K562 (cell line): Measurements from ENCODE around the gene TRIM14. TPM values are rescaled to one million over a fixed set of nuclear protein-coding genes. Genes with fewer than 3 reads are reported as not detected.

Source experiments
- CAMTA2 ChIP-seq: fragments of 250-450 bp; sonication (Bioruptor Pico); conservative IDR thresholded peaks from 2 replicates; pipeline ENCODE4 v1.5.1; 2022
- CEBPG ChIP-seq, 3 experiments: fragments of 200-800 bp in 1 of 3; sonication (Bioruptor generic) in 1 of 3; sonication (generic) in 1 of 3; formaldehyde crosslinking in 1 of 3; IDR thresholded peaks in 2 of 3; conservative IDR thresholded peaks in 1 of 3; 2 replicates each; pipeline versions ENCODE4 v1.6.1 to v1.8.0; 2016 to 2022; ENCODE audit warnings: missing compliant biosample characterization in 2 of 3, missing genetic modification characterization in 2 of 3, mild to moderate bottlenecking in 1 of 3, missing genetic modification reagents in 1 of 3
- CGGBP1 ChIP-seq: fragments of 250-450 bp; sonication (Bioruptor Pico); IDR thresholded peaks from 2 replicates; pipeline ENCODE4 v1.9.0; 2021; ENCODE audit warnings: mild to moderate bottlenecking
- FOSL1 ChIP-seq: fragments of 200-800 bp; sonication (Bioruptor generic); conservative IDR thresholded peaks from 2 replicates; pipeline ENCODE4 v1.6.1; 2016; ENCODE audit warnings: missing genetic modification characterization, missing compliant biosample characterization
- GATAD2A ChIP-seq: fragments of 450-650 bp; IDR thresholded peaks from 2 replicates; pipeline ENCODE4 v1.6.1; 2017
- KLF16 ChIP-seq: IDR thresholded peaks from 2 replicates; pipeline ENCODE4 v1.6.1; 2016; ENCODE audit warnings: antibody characterized with exemption
- MIER1 ChIP-seq: fragments of 450-650 bp; IDR thresholded peaks from 2 replicates; pipeline ENCODE4 v1.6.1; 2016; ENCODE audit warnings: antibody characterized with exemption, mild to moderate bottlenecking, low read depth
- RAD51 ChIP-seq: fragments of 450-650 bp; IDR thresholded peaks from 2 replicates; pipeline ENCODE4 v1.7.1; 2016; ENCODE audit warnings: low read depth, mild to moderate bottlenecking, borderline replicate concordance
- SP2 ChIP-seq: IDR thresholded peaks from 2 replicates; pipeline ENCODE4 v1.6.1; 2011; ENCODE audit warnings: mild to moderate bottlenecking, low read depth, low read length, moderate library complexity; ENCODE audit not compliant: poor library complexity, severe bottlenecking; ENCODE audit errors: extremely low read depth
- ZNF507 ChIP-seq: conservative IDR thresholded peaks from 2 replicates; pipeline ENCODE4 v1.6.1; 2017; ENCODE audit warnings: missing genetic modification characterization, missing compliant biosample characterization
- polyA plus RNA-seq, 8 experiments: library from polyadenylated mRNA; depleted of rRNA in 4 of 8; stranded (reverse) in 5 of 8; unstranded in 3 of 8; fragments of >200 nt; fragmentation: Nextera tagmentation in 2 of 8; fragmentation: Illumina TruSeq in 1 of 8; extraction: Ambion mirVana in 2 of 8; extraction: Trizol in 1 of 8; gene quantifications; 2 replicates each; pipeline versions ENCODE4 v1.2.1 to v1.2.3, GENCODE V29; 2011 to 2014; ENCODE audit warnings: inconsistent platforms in 1 of 8, missing spikeins in 1 of 8
- total RNA-seq, 7 experiments: library from RNA; depleted of rRNA in 6 of 7; stranded (reverse); fragments of >200 nt in 6 of 7; fragmentation: Illumina TruSeq in 2 of 7; extraction: Trizol in 2 of 7; gene quantifications; 2 replicates each; pipeline versions ENCODE4 v1.2.1 to v1.2.3, GENCODE V29; 2011 to 2021; ENCODE audit warnings: low replicate concordance in 1 of 7
- TF ChIP-seq, protein P1 (sequence below): fragments of 250-450 bp; sonication (Bioruptor Pico); IDR thresholded peaks from 2 replicates; pipeline ENCODE4 v1.5.1; 2021; ENCODE audit warnings: mild to moderate bottlenecking
- TF ChIP-seq, protein P2 (sequence below): fragments of 450-650 bp; formaldehyde crosslinking; IDR thresholded peaks from 2 replicates; pipeline ENCODE4 v1.4.0; 2020; ENCODE audit warnings: mild to moderate bottlenecking, moderate library complexity

Gene TRIM14
- total and polyA plus RNA-seq, 9 of the 15 experiments (the other 6 are each of a cell fraction or from before 2014, with no cell fraction given) = 7.6 to 41.0 (median 17.9) TPM

GRCh38 chr9:98086461-98086860 lies 32.6 kb downstream of the TRIM14 start (continued):
- TF ChIP-seq MIER1 (no peak), CEBPG (CRISPR knock-in tag; IDR thresholded peaks at IDR 0.05) (no peak), CEBPG (tag; conservative IDR thresholded peaks at IDR 0.05 in 1 of 2, IDR thresholded peaks at IDR 0.05 in 1 of 2) (no peak), GATAD2A (no peak), CAMTA2 (CRISPR knock-in tag) (no peak), ZNF507 (tag) (no peak), SP2 (no peak), CGGBP1 (CRISPR knock-in tag) (no peak), RAD51 (no peak), FOSL1 (no peak), KLF16 (no peak)
- TF ChIP-seq, protein P1, sequence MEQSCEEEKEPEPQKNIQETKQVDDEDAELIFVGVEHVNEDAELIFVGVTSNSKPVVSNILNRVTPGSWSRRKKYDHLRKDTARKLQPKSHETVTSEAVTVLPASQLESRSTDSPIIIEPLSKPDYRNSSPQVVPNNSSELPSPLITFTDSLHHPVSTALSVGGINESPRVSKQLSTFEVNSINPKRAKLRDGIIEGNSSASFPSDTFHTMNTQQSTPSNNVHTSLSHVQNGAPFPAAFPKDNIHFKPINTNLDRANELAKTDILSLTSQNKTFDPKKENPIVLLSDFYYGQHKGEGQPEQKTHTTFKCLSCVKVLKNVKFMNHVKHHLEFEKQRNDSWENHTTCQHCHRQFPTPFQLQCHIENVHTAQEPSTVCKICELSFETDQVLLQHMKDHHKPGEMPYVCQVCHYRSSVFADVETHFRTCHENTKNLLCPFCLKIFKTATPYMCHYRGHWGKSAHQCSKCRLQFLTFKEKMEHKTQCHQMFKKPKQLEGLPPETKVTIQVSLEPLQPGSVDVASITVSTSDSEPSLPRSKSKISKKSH = no peak
- TF ChIP-seq, protein P2, sequence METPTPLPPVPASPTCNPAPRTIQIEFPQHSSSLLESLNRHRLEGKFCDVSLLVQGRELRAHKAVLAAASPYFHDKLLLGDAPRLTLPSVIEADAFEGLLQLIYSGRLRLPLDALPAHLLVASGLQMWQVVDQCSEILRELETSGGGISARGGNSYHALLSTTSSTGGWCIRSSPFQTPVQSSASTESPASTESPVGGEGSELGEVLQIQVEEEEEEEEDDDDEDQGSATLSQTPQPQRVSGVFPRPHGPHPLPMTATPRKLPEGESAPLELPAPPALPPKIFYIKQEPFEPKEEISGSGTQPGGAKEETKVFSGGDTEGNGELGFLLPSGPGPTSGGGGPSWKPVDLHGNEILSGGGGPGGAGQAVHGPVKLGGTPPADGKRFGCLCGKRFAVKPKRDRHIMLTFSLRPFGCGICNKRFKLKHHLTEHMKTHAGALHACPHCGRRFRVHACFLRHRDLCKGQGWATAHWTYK (CRISPR knock-in tag) = no peak
